Stimulated activated CD8-positive, alpha-beta memory T cell treated with anti-CD3 and anti-CD28 coated beads, Interleukin-15, amount 100 ng/mL, for 24 hours (primary cell): ENCODE measurements around the gene ROBO4.

Experiments
- DNase-seq: peaks from one replicate; pipeline ENCODE4 v3.0.0-alpha.2; 2020; ENCODE audit warnings: low read depth

ROBO4 gene

GRCh38 chr11:124841201-124841600, 56.5 kb downstream of the ROBO4 start:
- no peak for DNase-seq

- no peak for DNase-seq
These were observed 57.0 kb downstream of the ROBO4 start for GRCh38 chr11:124840666-124841065.

GRCh38 chr11:124839972-124840621, 57.6 kb downstream of the ROBO4 start:
- DNase-seq: no peak

- DNase-seq: no peak
These were observed 58.3 kb downstream of the ROBO4 start for GRCh38 chr11:124839128-124839971.

GRCh38 chr11:124838805-124839127, 58.9 kb downstream of the ROBO4 start:
- no peak for DNase-seq

GRCh38 chr11:124837491-124837856, 60.2 kb downstream of the ROBO4 start:
- DNase-seq: no peak

- no peak for DNase-seq
These were observed 61.7 kb downstream of the ROBO4 start for GRCh38 chr11:124835918-124836317.

GRCh38 chr11:124834526-124835180, 63.0 kb downstream of the ROBO4 start:
- no peak for DNase-seq
